OCI-LY7 (cell line): ENCODE measurements around the gene TASP1.
"Not testable (repeated sequence)": the region's sequence is repeated elsewhere in the genome, so short reads cannot be mapped to it uniquely, and the experiment has no call there.

ENCODE experiments used
- EZH2phosphoT487 ChIP-seq: fragments of 200-600 bp; sonication (generic); IDR thresholded peaks from 2 replicates; pipeline ENCODE4 v1.6.1; 2018; ENCODE audit warnings: low read depth, borderline replicate concordance, mild to moderate bottlenecking, mixed run types, antibody characterized with exemption, low read length, moderate library complexity, mixed read lengths
- TF ChIP-seq, protein P1 (sequence below): fragments of 200-600 bp; sonication (generic); conservative IDR thresholded peaks from 2 replicates; pipeline ENCODE4 v1.5.1; 2014; ENCODE audit warnings: mild to moderate bottlenecking, antibody characterized with exemption, low read length, moderate library complexity, mixed read lengths

DNA sequence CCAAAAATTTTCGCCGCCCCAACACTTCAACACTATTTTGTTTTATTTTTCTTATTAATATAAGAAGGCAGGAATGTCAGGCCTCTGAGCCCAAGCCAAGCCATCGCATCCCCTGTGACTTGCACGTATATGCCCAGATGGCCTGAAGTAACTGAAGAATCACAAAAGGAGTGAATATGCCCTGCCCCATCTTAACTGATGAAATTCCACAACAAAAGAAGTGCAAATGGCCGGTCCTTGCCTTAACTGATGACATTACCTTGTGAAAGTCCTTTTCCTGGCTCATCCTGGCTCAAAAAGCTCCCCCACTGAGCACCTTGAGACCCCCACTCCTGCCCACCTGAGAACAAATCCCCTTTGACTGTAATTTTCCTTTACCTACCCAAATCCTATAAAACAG, 276.6 kb downstream of the TASP1 start:
- TF ChIP-seq, protein P1, sequence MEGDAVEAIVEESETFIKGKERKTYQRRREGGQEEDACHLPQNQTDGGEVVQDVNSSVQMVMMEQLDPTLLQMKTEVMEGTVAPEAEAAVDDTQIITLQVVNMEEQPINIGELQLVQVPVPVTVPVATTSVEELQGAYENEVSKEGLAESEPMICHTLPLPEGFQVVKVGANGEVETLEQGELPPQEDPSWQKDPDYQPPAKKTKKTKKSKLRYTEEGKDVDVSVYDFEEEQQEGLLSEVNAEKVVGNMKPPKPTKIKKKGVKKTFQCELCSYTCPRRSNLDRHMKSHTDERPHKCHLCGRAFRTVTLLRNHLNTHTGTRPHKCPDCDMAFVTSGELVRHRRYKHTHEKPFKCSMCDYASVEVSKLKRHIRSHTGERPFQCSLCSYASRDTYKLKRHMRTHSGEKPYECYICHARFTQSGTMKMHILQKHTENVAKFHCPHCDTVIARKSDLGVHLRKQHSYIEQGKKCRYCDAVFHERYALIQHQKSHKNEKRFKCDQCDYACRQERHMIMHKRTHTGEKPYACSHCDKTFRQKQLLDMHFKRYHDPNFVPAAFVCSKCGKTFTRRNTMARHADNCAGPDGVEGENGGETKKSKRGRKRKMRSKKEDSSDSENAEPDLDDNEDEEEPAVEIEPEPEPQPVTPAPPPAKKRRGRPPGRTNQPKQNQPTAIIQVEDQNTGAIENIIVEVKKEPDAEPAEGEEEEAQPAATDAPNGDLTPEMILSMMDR, result not testable (repeated sequence)
- TF ChIP-seq EZH2phosphoT487, result not testable (repeated sequence)
